MV-4-11 (cell line): ENCODE data around the gene SHC2.
"Not testable (repeated sequence)": the region's sequence is repeated elsewhere in the genome, so short reads cannot be mapped to it uniquely, and the experiment has no call there.

Experiments
- DNase-seq: peaks from one replicate; lab custom pipeline; 2025; lab: John Stamatoyannopoulos, UW

Gene SHC2

DNA sequence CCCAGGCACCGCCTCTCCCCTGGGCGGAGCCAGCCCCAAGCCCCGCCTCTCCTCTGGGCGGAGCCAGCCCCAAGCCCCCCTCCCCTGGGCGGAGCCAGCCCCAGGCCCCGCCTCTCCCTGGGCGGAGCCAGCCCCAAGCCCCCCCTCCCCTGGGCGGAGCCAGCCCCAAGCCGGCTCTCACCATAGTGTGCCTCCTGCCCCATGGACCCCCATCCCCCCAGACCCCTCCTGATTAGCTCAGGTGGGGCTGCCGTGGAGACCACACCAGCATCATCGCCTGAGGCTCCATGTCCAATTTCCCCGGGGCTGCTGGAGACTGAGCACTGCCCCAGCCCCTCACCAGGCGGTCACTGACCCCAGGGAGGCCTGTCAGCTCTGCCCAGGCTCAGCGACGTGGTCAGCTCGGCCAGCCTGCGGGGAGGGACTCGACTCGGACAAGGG lies 31.3 kb upstream of the SHC2 start:
- no peak for DNase-seq

DNA sequence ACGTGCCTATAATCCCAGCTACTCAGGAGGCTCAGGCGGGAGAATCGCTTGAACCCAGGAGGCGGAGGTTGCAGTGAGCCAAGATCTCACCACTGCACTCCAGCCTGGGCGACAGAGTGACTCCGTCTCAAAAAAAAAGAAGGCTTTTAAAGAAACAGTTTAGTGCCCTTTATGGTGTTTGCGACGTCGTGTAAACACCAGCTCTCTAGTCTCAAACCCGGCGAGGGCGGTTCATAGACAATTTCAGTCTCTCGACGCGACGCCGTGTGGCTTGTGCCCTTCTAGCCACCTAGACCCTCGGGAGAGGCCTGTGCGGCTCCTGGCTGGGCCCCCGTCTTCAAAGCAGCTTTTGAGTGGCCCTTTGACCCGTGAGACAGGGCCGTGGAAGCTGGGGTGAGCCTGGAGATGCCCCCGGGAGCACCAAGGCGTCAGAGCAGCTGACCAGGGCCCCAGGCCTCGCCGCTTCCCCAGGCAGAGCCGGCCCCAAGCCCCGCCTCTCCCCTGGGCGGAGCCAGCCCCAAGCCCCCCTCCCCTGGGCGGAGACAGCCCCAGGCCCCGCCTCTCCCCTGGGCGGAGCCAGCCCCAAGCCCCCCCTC lies 30.4 kb upstream of the SHC2 start:
- DNase-seq, result no peak

DNA sequence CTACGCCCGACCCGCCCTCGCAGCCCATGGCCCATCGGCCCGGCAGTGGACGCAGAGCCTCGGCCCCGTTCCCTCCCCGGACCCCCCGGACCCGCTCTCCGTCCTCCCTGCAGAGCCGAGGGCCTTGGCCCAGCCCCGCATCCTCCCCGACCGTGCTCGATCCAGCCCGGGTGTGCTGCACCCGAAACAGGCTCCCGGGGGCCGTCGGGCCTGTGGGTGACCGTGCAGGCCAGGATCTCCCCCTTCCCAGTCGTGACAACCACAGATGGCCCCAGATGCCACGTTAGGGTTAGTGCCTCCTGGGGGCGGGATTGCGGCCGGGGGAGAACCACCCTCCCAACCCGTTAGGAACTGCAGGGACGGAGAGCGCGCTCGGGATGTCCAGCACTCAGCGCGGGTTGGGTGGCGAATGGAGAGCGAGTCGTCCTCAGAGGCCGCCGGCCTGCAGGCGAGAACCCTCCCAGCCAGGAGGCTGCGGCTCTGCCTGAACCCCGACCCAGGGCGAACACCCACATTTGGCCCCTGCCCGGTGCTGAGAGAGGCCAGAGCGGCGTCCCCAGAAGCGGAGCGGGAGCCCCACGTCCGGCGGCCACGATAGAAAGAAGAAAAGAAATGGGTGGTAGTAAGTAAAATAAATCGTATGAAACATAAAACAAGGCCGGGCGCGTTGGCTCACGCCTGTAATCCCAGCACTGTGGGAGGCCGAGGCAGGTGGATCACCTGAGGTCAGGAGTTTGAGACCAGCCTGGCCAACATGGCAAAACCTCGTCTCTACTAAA lies 28.8 kb upstream of the SHC2 start:
- DNase-seq, result peak; percentile 50

DNA sequence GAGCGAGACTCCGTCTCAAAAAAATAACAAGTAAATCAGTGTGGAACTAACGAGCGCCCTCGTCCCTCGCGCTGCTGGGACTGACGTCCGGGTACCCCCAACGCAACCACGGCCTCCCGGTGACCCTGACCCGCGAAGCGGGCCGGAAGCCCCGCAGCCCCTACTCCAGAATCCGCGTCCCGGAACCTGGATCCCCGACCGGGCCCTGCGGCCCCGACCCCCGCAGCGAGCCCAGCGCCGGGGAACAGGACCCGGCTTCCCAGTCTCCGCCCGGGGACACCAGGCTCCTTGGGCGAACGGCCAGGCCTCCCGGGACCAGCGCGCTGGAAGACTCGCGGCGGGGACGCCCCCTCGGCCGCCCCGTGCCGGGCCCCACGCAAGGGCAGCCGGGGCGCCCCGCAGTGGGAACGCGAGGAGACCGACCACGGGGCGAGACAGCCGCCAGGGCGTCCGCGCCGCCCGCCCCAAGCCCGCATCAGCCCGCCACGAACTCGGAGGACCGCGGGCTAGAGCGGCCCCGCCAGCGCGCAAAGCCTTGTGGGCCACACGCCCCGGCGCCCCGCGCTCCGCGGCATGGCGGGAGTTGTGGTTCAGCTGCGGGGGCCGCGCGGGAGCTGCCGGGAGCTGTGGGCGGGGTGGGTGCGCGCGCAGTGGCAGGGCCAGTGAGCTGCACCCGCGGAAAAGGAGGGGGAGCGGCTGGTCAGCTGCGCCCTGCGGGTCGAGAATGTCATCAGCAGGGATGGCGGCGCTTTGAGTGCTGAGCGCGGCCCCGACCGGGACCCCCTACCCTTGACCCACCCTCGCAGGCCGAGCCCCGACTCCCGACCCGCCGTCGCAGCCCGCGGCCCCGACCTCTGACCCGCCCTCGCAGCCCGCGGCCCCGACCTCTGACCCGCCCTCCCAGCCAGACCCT lies 27.9 kb upstream of the SHC2 start:
- peak; percentile 92 for DNase-seq

DNA sequence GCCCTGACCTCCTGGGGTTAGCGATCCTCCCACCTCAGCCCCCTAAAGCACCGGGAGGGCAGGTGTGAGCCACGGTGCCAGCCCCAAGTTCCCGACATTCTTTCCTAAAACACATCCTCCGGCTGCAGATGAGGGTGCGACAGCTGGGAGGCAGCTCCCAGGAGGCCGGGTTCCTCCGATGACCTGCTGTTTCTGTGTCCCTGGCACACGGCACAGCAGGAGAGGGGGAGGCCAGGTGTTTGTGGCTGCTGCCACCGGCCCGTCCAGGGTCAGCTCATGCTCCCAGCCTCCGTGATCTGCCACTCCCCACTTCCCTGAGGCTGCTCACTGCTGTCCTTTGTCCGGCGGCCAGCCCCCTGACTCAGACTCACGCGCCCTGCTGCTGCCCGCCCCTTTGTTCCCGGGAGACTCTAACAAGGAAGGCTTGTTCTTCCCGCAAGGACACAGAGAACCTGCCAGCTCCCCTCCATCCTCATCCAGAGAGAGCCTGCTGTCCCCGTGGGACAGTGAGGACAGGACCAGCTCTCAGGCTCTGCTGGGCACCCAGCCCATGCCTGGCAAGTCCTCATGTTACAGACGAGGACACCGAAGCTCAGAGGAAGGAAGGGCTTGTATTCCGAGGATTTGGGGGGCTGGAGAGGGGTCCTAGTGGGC lies 24.9 kb upstream of the SHC2 start:
- no peak for DNase-seq

DNA sequence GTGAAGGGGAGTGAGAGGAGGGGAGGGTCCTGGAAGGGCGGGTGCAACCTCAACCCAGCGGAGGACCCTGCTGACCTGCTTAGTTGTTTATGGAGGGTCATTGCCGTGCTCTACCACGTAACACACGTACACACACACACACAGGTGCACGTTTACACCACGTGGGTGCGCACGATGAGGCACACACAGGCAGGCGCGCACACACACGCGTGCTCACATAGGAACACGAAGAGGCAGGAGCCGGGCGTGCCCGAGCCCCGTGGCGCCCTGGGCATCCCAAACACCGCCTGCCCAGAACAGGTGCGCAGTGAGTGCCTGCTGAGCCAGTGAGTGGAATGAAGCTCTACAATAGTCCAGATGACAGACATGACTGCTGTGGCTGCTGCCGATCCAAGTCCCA lies 24.2 kb upstream of the SHC2 start:
- no peak for DNase-seq

DNA sequence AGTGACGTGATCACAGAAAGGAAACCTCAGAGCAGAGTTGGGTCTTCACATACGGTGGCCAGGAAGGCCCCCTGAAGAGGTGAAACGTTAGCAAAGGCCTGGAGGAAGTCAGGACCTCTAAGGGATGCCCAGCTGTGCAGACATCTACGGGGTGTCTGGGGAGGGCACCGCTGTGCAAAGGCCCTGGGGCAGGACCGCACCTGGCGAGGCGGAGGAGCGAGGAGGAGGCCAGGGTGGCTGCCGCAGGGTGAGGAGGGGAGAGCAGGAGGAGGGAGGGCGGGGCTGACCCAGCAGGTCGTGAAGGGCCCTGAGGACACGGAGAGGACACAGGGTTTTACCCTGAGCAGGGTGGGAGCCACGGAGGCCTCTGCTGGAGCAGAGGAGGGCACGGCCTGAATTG lies 23.7 kb upstream of the SHC2 start:
- no peak for DNase-seq

DNA sequence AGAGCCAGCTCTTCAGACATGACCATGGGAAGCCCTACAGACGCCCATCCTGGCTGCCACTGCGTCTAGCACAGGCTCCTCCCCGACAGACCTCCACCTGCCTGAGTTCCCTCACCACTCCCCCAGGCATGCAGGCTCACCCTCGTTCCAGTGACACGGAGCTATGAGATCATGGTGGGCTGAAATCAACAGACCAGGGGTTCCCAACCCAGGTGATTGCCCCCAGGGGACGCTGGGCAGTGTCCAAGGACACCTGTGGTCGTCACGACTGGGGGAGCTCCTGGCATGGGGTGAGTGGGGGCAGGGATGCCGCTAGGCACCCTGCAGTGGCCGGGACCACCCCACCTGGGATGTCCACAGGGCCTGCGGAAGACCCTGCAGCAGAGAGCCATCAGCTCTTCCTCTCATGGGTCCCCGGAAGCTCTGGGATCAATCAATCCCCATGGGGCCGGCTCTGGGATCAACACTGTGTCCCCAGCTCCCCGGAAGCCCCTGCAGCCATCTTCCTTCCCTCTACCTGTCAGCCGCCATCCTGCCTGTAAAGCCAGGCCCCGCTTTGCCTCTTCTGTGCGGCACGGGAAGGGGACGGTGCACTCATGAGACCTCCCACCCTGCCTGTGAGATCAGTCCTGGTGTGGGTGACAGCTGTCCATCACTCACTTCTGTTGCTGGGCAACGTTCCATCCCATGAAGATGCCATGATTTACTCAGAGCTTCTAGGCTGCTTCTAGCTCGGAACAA lies 22.7 kb upstream of the SHC2 start:
- no peak for DNase-seq

DNA sequence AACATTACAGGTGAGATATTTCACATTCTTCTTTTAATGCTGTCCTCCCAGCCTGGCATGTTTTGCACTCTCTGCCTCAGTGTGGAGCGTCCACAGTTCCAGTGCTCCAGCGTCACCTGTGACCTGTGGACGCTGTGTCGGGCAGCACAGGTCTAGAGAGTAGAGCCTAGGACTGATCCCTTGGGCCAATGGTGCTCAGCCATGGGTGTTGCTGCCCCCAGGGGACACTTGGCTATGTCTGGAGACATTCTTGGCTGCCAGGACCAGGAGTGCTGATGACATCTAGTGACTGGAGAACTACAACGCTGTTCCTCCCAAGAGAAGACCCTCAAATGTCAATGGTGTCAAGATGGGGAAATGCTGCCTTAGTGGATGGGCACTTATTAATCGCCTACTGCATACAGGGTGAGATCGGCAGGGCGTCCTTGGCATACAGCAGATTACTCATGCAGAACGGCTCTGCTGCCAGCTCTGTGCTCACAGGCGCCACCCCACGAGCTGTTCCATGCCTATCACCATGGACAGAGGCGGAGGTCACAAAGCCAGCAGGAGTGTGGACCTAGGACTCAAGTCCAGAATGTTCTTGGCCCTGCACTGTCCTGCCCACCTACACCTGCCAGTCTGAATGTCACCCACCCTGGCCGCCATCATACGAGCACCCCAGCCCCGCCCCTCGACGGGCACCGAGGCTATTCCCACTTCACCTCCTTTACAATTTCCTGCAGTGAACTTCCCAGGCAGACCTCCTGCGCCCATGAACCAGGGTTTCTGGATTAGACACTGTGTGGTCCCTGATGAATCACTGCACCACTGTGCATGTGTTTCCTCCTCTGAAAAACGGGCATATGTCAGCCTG lies 21.6 kb upstream of the SHC2 start:
- peak; percentile 56 for DNase-seq

DNA sequence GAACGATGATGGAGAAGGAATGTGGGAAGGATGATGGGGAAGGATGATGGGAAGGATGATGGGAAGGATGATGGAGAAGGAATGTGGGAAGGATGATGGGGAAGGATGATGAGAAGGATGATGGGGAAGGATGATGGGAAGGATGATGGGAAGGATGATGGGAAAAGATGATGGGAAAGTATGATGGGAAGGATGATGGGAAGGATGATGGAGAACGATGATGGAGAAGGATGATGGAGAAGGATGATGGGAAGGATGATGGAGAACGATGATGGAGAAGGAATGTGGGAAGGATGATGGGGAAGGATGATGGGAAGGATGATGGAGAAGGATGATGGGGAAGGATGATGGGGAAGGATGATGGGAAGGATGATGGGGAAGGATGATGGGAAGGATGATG lies 20.3 kb upstream of the SHC2 start:
- not testable (repeated sequence) for DNase-seq

DNA sequence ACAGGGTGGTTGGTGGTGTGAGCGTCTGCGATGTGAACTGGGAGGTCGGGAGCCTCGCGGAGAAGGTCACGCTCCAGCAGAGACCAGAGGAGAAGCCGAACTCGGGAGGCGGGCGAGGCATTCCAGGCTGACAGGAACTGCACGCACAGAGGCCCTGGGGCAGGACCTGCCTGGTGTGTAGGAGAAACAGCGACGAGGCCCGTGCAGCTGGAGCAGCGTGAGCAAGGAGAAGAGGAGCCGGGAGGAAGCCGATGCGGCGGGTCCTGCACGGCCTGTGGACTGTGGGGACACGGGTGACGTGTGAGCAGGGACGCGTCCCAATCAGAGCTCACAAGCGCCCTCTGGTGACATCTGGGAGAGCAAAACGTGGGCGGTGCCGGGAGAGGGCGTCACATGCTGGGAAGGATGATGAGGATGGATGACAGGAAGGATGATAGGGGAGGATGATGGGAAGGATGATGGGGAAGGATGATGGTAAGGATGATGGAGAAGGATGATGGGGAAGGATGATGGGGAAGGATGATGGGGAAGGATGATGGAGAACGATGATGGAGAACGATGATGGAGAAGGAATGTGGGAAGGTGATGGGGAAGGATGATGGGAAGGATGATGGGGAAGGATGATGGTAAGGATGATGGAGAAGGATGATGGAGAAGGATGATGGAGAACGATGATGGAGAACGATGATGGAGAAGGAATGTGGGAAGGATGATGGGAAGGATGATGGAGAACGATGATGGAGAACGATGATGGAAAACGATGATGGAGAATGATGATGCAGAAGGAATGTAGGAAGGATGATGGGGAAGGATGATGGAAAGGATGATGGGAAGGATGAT lies 19.4 kb upstream of the SHC2 start:
- DNase-seq, result no peak

DNA sequence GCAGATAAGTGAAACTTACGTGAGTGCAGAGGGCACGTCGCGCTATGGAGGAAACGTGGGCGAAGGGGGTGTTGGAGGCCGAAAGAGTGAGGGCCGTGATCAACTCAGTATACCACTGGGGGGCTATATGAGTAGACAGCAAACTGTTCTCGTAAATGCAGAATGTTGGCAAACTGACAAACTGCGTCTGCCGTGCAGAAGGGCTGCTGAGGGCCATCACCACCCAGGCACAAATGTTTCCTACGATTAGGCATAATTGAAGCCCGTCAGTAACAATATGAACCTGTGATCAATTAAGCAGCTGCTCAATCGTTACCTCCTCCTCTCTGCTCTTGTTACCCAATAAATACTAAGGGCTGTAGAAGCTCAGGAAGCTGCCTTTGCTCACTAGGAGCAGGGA lies 18.1 kb upstream of the SHC2 start:
- DNase-seq, result no peak

DNA sequence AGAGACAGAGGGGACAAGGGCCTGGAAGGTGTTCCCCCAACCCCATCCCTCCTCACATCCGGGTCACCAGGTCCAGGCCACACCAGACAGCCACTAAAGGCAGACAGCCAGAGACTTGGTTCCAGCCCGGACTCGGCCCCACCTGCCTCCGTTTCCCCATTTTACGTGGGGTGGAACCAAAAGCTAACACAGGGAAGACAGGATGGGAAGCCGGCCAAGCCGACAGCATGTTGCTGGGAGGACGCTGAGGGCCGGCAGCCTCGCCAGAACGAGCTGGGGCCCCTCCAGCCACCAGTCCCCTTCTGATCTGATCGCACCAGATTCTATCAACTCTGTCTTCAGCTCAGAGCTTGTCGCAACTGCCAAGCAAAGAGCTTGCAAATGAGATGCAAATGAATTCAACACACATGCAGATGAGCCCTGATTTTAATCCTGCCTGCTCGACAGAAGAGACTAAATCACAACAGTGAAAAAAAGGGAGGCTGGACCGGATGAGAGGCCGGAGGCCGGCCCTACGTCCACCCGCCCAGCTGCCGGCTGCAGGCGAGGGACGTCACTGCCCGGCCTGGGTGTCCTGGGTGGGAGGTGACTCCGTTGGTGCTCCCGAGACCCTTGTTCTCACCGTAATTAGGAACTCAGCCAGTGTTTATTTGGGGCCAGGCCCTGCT lies 17.5 kb upstream of the SHC2 start:
- DNase-seq, result no peak

DNA sequence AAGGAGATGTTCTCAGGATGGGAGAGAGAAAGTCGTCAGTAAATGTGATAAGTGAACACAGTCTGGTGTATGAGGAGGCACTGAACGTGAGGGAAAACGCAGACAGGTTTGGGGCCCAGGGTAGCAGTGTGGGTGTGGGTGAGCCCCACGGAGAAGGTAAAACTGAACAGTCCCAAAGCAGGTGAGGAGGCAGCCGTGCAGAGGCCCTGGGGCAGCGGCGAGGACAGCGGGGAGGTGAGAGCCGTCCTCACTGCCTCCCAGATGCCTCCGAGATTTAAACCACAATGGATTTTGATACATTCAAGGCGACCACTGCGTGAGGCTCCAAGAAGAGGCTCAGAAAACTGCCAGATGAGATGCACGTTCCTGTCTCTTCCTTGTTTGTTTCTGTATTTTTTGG lies 14.5 kb upstream of the SHC2 start:
- DNase-seq, result no peak

DNA sequence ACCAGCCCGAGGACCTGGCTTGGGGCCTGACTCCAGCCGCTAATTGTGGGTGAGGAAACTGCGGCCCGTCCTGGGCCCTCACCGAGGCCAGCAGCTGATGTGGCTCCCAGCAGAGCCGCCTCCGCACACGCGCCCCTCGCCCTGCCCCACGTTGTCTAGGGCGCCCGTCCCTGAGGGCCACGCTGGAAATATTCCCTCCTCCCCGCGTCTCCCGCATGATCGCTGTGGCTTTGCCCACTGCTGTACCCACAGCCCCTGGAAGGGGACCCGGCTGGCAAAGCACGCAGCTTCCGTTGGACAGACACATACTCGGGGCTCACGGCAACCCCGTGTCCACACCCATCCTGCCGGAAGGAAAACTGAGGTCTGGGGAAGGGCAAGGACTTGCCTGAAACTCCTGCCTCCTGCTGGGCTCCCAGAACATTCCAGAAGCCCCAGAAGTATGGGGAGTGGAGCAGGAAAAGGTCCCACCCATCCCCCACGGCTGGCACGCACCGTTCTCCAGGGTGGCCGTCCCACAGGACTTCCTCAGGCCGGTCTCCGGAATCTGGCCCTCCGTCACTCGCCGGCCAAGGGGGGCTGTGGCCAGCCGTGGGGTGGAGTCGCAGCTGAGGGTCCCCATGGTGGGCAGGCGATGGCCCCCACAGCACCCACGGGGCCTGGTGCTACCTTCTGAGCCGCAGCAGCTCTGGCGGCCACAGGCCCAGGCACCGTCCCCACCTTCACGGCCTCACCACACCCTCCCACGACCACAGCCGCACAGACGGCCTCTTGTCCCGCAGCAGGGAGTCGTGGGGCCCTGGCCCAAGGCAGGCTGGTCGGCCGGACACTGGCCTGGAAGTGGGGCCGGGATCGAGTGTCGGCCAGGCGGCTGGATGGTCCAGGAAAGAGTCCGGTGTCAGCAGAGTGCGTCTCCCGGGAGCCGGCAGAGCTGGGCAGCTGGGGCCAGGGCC lies 13.6 kb upstream of the SHC2 start:
- DNase-seq, result no peak

DNA sequence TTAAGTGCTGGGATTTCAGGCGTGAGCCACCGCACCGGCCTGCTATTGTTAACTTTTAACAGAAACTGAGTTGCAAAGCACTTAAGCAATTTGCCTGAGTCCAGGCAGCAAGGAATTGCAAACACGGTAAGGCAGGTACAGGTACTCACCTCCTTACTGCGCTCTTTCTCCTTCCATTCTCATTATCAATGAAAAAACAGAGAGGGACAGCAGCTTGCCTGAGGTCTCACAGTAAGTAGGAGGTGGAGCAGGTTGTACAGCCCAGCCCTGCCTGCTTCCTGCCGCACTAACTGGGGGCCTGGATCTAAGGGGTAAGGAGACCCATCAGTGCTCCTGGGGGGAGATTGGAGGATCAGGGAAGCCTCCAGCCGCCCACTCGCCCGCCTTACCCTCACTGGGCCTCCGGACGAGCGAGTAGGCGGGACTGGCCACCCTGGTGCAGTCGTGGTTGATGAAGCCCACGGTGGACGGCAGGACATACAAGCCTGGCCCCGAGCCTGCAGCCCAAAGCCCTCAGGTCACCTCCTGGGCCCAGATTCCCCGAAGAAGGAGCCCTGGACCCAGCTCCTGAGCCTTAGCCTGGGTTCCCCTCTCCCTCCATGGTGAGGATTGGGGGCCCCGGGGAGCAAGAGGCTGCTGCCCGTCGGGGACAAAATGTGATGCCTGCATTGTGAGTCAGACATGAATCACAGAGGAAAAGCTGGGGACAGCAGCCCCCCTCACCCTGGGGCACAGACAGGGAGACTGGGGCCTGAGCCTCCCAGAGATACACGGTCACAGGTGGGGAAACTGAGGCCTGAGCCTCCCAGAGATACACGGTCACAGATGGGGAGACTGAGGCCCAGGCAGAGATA lies 11.4 kb upstream of the SHC2 start:
- DNase-seq, result no peak

DNA sequence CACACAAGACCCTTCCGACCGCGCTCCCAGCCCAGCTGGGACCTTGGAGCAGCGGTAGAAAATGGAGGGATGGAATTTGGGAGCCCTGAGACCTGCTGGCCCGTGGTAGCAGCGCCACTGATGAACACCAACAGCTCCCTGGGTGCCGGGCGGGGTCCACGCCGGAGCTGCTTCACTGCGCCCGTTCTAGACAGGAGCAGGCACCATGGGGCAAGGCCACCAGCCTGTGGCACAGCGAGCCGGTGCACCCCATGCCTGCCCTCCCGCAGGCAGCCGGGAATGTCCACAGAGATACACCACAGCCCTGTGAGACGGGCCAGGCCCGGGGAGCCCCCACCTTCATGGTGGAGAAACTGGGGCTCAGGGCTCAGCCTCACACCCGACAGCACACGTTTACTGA lies 9.9 kb upstream of the SHC2 start:
- DNase-seq, result no peak
